HepG2 (cell line): Measurements from ENCODE around the gene FAM53B. TPM values are rescaled to one million over a fixed set of nuclear protein-coding genes. Genes with fewer than 3 reads are reported as not detected.
A peak's percentile ranks its signal among the peaks of the same experiment; 100 is the strongest.

Experiments used
- ATAC-seq: fragments of 200-7000 bp; cut with Tn5 transposase; 3 replicates; pipeline ENCODE4 v1.9.1; 2020; ENCODE audit warnings: mild to moderate bottlenecking, moderate library complexity
- BruUV-seq: library from RNA; stranded (reverse); fragments of 400-500 nt; replicated peaks from 2 replicates; lab custom pipeline; 2021; lab: Mats Ljungman, UMichigan
- CTCF ChIA-PET: fragments of 300-600 bp; formaldehyde crosslinking; extraction: SDS; loops from one replicate; lab custom pipeline; 2021; ENCODE audit warnings: low total read pairs, inconsistent platforms, low intra/inter-chr PET ratio; lab: Yijun Ruan, JAX
- POLR2A ChIA-PET: fragments of 350-600 bp; sonication (Branson Sonifier 250); formaldehyde crosslinking; loops from one replicate; lab custom pipeline; 2020; ENCODE audit warnings: antibody characterized with exemption, inconsistent platforms; lab: Yijun Ruan, JAX
- DNase-seq: peaks from one replicate; pipeline ENCODE4 v3.0.0-alpha.2; 2015; ENCODE audit warnings: low spot score
- FAIRE-seq: peaks from 3 replicates; lab custom pipeline; 2011; peaks lifted over from hg19 to GRCh38; lab: Jason Lieb, UNC
- H2AFZ ChIP-seq: one replicate; pipeline ENCODE4 v1.6.1; 2011; ENCODE audit warnings: low read length, inconsistent platforms
- H3K27ac ChIP-seq: fragments of 300-600 bp; 3 replicates; pipeline ENCODE4 v1.8.0; 2011; ENCODE audit warnings: mixed run types, mild to moderate bottlenecking, mixed read lengths, low read length, inconsistent platforms; ENCODE audit not compliant: insufficient read depth; ENCODE audit errors: extremely low read length
- H3K27me3 ChIP-seq, 2 experiments: fragments of 200-600 bp in 1 of 2; 2 replicates in 1 of 2; 3 replicates in 1 of 2; pipeline versions ENCODE4 v1.6.0 to v1.8.0; 2011; ENCODE audit warnings: low read length in 2 of 2, mild to moderate bottlenecking in 2 of 2, moderate library complexity in 2 of 2, inconsistent platforms in 1 of 2; ENCODE audit not compliant: insufficient read depth in 2 of 2, control insufficient read depth in 1 of 2
- H3K36me3 ChIP-seq, 2 experiments: fragments of 200-600 bp in 1 of 2; replicated peaks in 1 of 2; 2 replicates in 1 of 2; 3 replicates in 1 of 2; pipeline versions ENCODE4 v1.5.1 to v1.8.0; 2011; ENCODE audit warnings: low read length in 2 of 2, inconsistent platforms in 1 of 2; ENCODE audit not compliant: insufficient read depth in 2 of 2, control insufficient read depth in 1 of 2
- H3K4me1 ChIP-seq: 2 replicates; pipeline ENCODE4 v1.5.1; 2012; ENCODE audit warnings: low read length, inconsistent platforms; ENCODE audit not compliant: insufficient read depth
- H3K4me2 ChIP-seq: 2 replicates; pipeline ENCODE4 v1.6.0; 2011; ENCODE audit warnings: low read depth, low read length, inconsistent platforms
- H3K4me3 ChIP-seq, 3 experiments: fragments of 200-600 bp in 1 of 3; sonication (generic), shearing (Covaris generic) in 1 of 3; replicated peaks in 1 of 3; 2 replicates each; pipeline ENCODE4 v1.5.1; 2011 to 2016; ENCODE audit warnings: low read length in 3 of 3, inconsistent platforms in 2 of 3, low read depth in 2 of 3, mild to moderate bottlenecking in 2 of 3, control low read depth in 1 of 3, mixed read lengths in 1 of 3; ENCODE audit not compliant: insufficient read depth in 1 of 3
- H3K79me2 ChIP-seq: one replicate; pipeline ENCODE4 v1.6.1; 2011; ENCODE audit warnings: low read length, inconsistent platforms; ENCODE audit not compliant: insufficient read depth
- H3K9ac ChIP-seq: 2 replicates; pipeline ENCODE4 v1.6.0; 2011; ENCODE audit warnings: mild to moderate bottlenecking, low read depth, low read length, inconsistent platforms; ENCODE audit not compliant: insufficient read depth
- H3K9me3 ChIP-seq: 2 replicates; pipeline ENCODE4 v1.5.1; 2012; ENCODE audit warnings: mild to moderate bottlenecking, low read length
- H4K20me1 ChIP-seq: 2 replicates; pipeline ENCODE4 v1.6.0; 2011; ENCODE audit warnings: inconsistent platforms, mild to moderate bottlenecking, low read length, moderate library complexity; ENCODE audit not compliant: insufficient read depth
- ELF3 ChIP-seq: IDR thresholded peaks from 2 replicates; pipeline ENCODE4 v1.6.1; 2016; ENCODE audit warnings: missing genetic modification reagents, missing compliant biosample characterization
- GABPA ChIP-seq, 2 experiments: IDR thresholded peaks; 2 replicates each; pipeline ENCODE4 v1.6.1; 2011 to 2016; ENCODE audit warnings: low read depth in 2 of 2, low read length in 1 of 2, missing biosample characterization in 1 of 2, missing genetic modification characterization in 1 of 2
- SMYD3 ChIP-seq: sonication (generic); formaldehyde crosslinking; IDR thresholded peaks from 2 replicates; pipeline ENCODE4 v1.8.1; 2023; ENCODE audit warnings: mild to moderate bottlenecking, missing genetic modification reagents
- ZNF253 ChIP-seq: sonication (generic); formaldehyde crosslinking; IDR thresholded peaks from 2 replicates; pipeline ENCODE4 v1.8.0; 2022; ENCODE audit warnings: mild to moderate bottlenecking, missing genetic modification reagents, borderline replicate concordance
- WGBS: methylation state at CpG from one replicate; pipeline ENCODE4 v1.1.6; 2017; ENCODE audit warnings: low lambda C conversion rate; 5-methylcytosine and 5-hydroxymethylcytosine counted together
- in situ Hi-C: cut with HindIII; loops from 2 replicates; pipeline ENCODE4 v1.10.0; 2017; ENCODE audit warnings: low pct_unique_long_range_greater_than_20kb; ENCODE audit not compliant: extremely low pct_ligation_motif_present
- intact Hi-C: fragments of 100-400 bp; cut with micrococcal nuclease; formaldehyde crosslinking; loops from one replicate; pipeline ENCODE4 v1.10.0; 2022; ENCODE audit not compliant: unreplicated experiment
- polyA plus RNA-seq, 8 experiments: library from polyadenylated mRNA; depleted of rRNA in 3 of 8; stranded (reverse) in 7 of 8; unstranded in 1 of 8; fragments of >200 nt; fragmentation: Illumina TruSeq in 4 of 8; extraction: Trizol in 4 of 8; gene quantifications; 2 replicates each; pipeline versions ENCODE4 v1.2.1 to v1.2.3, GENCODE V29; 2011 to 2016; ENCODE audit warnings: low read depth in 4 of 8, missing spikeins in 1 of 8, mixed read lengths in 1 of 8; ENCODE audit not compliant: insufficient read depth in 1 of 8
- total RNA-seq, 5 experiments: library from RNA; depleted of rRNA; stranded (reverse); fragments of >200 nt; fragmentation: Illumina TruSeq; extraction: Trizol; gene quantifications; 2 replicates each; pipeline ENCODE4 v1.2.3, GENCODE V29; 2016; ENCODE audit warnings: low read depth in 1 of 5
- TF ChIP-seq, protein P1 (sequence below): sonication (generic); formaldehyde crosslinking; conservative IDR thresholded peaks from 2 replicates; pipeline ENCODE4 v1.4.0; 2020; ENCODE audit warnings: mild to moderate bottlenecking, missing genetic modification reagents, moderate library complexity

The FAM53B gene
- total and polyA plus RNA-seq, 2 of the 13 experiments (the other 11 are each of a cell fraction or from before 2014, with no cell fraction given) = 6.4 to 19.3 TPM

DNA sequence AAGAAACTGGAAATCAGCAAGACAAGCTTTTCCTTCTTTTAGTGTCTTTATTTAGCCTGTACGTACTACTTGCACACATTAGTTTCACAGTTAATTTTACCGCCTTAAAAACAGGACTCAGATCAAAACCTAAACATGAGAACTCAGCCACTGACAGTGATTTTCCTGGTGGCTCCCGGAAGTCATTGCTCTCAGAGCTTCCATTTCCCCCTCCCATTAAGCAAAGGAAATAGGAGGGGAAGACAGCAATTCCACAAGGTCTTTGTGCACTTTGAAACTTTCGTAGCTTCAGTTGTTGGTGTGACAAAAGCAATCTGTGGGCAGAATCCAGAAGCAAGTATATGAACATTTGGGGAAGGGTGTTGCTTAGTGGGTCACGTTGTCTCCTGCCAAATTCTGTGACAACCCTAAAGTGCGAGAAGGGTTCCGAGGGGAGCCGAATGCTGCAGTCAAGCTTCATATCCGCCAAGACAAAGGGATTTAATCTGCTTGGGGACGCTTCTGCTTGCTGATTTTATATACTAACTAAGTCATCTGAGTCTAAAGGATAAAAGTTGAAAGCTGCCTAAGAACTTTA is 30.4 kb downstream of the FAM53B start:
- Histone ChIP-seq H3K27me3 (no peaks in the 10 kb centered on the region), H4K20me1 (no peaks in the 10 kb centered on the region), H3K4me3 (no peak overlapping the region), H2AFZ (no peak overlapping the region), H3K27ac (peak overlapping the region; percentile 33), H3K36me3 (no peaks in the 10 kb centered on the region), H3K9me3 (no peaks in the 10 kb centered on the region), H3K79me2 (peaks cover 19% of the 10 kb centered on the region), H3K9ac (no peak overlapping the region), H3K4me2 (no peak overlapping the region), H3K4me1 (peaks cover 85% of the 10 kb centered on the region)
- intact Hi-C loops (no loop called here), in situ Hi-C loops (no loop called here)
- DNase-seq (no peak), ATAC-seq (no peak), FAIRE-seq (peak; percentile 42)
- POLR2A ChIA-PET = no interaction called here
- TF ChIP-seq ZNF253 = no peak
- TF ChIP-seq, protein P1, sequence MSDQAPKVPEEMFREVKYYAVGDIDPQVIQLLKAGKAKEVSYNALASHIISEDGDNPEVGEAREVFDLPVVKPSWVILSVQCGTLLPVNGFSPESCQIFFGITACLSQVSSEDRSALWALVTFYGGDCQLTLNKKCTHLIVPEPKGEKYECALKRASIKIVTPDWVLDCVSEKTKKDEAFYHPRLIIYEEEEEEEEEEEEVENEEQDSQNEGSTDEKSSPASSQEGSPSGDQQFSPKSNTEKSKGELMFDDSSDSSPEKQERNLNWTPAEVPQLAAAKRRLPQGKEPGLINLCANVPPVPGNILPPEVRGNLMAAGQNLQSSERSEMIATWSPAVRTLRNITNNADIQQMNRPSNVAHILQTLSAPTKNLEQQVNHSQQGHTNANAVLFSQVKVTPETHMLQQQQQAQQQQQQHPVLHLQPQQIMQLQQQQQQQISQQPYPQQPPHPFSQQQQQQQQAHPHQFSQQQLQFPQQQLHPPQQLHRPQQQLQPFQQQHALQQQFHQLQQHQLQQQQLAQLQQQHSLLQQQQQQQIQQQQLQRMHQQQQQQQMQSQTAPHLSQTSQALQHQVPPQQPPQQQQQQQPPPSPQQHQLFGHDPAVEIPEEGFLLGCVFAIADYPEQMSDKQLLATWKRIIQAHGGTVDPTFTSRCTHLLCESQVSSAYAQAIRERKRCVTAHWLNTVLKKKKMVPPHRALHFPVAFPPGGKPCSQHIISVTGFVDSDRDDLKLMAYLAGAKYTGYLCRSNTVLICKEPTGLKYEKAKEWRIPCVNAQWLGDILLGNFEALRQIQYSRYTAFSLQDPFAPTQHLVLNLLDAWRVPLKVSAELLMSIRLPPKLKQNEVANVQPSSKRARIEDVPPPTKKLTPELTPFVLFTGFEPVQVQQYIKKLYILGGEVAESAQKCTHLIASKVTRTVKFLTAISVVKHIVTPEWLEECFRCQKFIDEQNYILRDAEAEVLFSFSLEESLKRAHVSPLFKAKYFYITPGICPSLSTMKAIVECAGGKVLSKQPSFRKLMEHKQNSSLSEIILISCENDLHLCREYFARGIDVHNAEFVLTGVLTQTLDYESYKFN (CRISPR knock-in tag) = 0 out of 2 replicates have a peak, but pooled peaks have one; percentile 22
- peak; percentile 30; the same call in 1 of the 2 replicates for TF ChIP-seq ELF3 (CRISPR knock-in tag)
- TF ChIP-seq GABPA (IDR thresholded peaks at IDR 0.05; ENCODE audit: low read depth, low read length) = no peak
- peak; percentile 58 for TF ChIP-seq GABPA (CRISPR knock-in tag; IDR thresholded peaks at IDR 0.05; ENCODE audit: low read depth)
- TF ChIP-seq SMYD3 (CRISPR knock-in tag) = no peak
- no TSS peak for BruUV-seq
- WGBS = 76% methylated on average over 9 of the region's 10 CpGs
- CTCF ChIA-PET = no interaction called here
